Stimulated activated CD4-positive, alpha-beta T cell treated with anti-CD3 and anti-CD28 coated beads, Interleukin-4, amount 100 ng/mL, for 4 hours (primary cell): Measurements from ENCODE around the gene IGF2BP3.

Source experiments
- DNase-seq, 2 experiments: peaks; one replicate each; pipeline ENCODE4 v3.0.0-alpha.2; 2020

The IGF2BP3 gene

DNA sequence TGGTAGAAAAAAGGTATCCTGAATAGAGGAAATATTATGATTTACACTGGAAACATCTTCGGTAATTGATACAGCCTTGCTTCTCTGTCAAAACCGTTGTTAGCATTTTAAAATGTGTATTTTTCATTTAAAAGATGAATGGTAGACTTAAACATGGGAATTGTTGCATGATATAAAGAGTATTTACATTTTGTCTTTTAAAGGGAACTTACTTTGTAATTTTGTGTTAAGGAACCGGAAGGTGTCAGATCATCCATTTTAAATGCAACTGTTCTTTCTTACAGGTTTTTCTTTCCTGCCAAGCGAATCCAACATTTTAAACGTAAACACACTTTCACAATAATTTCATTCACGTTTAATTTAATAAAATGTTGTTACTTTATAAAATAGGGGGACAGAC is 1.8 kb upstream of the IGF2BP3 start:
- no peak for DNase-seq

DNA sequence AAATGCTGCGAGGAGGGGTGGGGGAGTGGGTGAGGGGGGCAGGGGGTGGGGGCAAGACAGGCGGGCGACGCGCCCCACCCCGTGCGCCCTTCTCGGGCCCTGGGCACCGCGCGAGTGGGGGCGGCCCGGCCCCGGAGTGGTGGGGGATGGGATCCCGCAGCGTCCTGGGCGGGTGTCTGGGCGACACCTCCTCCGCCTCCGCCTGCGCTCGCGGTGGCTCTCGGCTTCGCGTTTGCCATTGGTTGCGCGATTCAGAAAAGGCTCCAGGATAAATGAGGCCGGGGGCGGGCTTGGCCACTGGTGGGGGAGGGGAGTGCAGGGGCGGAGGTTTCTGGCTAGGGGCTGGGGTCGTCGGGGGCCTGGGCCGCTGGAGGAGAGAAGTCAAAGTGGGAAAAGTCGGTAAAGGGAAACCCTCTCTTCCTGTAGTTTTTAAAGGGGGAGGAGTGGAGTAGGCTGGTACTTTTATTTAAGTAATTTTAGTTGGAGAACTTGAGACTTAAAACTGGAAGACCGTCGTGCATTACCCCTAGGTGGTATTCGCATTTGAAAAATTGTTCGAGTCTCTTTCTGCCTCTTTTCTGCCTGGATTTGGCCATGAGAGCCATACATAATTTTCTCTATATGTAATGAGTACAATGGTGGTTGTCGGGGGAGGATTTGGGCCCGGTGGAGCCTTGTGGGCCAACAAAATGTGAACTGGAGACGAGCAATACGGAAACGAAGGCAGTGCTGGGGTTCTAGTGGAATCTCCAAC is 992 bp upstream of the IGF2BP3 start:
- peak; percentile 26 to 28 for DNase-seq

- DNase-seq = peak in 1 of 2 experiments; percentile 3
Measured at GRCh38 chr7:23469961-23470250, 385 bp downstream of the IGF2BP3 start.

GRCh38 chr7:23469150-23469960 is 936 bp downstream of the IGF2BP3 start:
- DNase-seq = peak; percentile 18 to 26

DNA sequence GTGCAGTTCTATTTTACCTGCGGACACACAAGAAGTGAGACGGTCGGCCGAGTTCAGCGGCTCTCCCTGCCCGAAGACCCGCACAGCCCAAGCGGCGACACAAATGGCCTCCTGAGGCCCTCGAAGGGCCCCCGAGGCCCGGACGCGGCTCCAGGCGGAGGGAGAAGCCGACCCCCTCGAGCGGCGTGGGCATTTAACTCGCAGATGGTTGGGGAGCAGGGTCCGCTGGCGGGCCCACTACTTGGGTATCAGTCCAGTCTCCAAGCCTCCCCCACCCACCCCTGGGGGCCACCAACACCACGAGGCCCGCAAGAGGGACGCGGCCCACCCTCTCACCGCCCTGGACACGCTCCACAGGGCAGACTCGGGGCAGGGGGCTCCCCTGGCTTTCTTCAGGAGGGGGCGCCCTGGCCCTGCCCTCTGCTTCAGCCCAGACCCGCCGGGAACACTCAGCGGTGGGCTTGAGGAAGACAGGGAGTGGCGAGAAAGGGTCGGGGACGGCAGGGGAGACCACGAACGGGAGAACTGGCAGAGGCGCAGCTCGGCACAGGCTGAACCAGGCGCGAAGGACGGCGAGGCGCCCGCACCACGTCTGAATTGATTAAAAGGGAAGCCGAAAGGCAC is 1.7 kb downstream of the IGF2BP3 start:
- DNase-seq = peak in 1 of 2 experiments; percentile 16

GRCh38 chr7:23467806-23468525 is 2.3 kb downstream of the IGF2BP3 start:
- peak in 1 of 2 experiments; percentile 5 for DNase-seq

DNA sequence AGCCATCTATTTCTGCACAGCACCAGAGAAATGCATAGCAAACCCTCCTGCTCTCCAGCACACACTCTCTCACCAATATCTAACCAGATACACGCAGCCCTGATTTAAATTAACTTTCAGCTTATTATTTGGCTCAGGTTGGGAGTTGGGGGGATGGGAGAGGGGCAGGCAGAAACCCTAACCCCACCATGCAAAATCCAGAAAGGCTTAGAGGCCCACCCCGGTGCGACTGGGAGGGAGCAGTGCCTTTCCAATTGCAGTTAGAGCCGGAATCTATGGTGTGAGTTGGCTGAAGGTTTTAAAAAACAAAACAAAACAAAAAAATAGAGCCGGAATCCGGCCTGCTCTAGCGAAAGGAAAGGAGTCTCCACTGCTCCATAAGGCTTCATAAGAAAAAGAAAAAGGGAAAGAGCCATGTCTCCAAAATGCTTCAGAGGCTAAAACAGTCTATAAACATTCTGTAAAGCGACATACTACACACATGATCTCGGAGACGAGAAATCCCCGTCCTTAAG is 2.9 kb downstream of the IGF2BP3 start:
- no peak for DNase-seq

DNA sequence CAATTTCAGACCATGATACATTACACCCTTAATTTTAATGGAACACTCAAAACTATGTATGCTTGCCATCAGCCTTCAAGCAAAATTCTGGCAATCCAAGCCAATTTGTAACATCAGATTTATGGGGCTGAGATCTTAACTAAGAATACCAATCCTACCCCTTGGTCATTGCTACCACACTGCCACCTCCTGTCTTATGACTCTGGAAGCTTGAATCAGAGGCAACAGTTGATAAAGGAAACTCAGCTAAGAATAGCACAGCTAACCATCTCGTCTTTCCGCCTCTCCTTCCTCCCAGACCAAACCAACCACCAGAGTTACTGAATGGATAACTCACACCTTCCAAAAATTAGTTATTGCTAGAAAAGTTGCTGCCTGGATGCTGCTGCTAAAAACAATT is 7.4 kb downstream of the IGF2BP3 start:
- DNase-seq = no peak

DNA sequence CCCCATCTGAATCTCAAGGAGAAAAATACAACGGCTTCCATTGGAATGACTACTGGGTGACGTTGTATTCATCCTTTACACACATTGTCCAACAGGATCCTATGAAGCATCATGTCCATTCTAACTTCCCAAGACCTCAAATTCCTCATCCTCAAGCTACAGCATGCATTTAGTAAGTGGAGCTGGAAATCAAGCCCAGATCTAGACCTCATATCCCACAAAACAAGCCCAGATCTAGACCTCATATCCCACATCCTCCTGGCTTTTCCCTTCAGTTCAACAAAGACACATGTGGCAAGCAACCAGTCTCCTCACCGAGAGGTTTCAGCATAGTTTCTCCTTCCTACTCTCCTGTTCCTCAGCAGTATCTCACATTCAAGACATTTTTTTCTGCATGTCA is 12.2 kb downstream of the IGF2BP3 start:
- DNase-seq = no peak

DNA sequence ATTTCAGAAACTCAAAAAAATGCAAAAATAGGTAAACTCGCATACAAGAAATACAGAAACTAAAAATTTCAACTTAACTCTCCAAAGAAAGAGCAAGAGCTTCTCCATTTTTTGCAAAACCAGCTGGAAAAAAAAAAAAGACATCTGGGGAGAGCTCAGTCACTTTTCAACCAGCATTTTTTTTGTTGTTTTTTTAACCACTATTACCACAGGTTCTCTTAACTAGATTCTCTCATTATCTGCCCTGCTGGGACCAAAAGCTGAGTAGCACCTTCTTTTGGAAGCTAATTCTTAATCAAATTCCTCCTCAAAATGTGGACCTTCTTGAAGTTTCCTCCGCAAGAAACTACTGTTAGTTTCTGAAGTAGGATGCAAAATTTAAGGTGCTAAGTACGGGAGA is 14.2 kb downstream of the IGF2BP3 start:
- no peak for DNase-seq

DNA sequence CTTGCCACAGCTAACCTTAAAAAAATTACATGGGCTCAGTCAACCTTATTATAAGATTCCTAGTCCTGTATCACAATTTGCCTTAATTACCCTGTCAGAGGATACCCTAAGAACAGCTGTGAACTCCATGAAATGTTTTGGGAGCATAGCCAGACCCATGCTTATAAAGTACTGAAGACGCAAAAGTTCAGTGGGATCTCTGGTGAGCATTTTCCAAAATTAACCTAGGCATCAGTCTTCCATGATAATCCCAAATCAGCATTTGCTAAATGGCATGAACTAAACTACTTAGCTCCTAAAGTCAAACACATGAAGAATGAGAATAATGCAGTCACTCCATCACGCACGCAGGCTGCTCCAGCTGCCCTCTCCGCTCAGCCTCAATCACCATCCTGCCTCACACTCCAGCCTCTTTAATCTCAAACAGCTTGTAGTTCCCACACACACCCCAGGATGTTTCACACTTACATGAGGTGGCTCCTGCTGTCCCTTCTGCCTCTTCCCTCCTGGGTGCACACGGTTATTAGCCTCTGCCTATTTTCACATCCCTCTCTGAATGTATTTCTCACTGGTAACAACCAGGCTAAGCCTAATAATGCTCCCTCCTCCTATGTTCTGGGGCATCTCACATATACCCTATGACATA is 15.3 kb downstream of the IGF2BP3 start:
- no peak for DNase-seq

DNA sequence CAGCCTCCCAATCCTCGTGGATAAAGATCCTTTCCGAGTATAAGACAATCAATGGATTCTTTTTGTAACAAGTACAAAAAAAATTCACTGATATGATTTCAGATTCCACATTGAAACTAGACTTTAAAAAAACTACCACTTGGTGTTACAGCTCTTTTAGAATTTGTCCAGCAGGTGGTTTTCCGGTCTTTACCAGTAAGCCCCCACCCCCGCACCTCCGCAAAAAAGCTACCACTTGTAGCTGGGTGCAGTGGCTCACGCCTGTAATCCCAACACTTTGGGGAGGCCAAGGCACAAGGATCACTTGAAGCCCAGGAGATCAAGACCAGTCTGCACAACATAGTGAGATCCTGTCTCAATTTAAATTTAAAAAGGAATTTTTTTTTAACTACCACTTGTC is 19.8 kb downstream of the IGF2BP3 start:
- no peak for DNase-seq

DNA sequence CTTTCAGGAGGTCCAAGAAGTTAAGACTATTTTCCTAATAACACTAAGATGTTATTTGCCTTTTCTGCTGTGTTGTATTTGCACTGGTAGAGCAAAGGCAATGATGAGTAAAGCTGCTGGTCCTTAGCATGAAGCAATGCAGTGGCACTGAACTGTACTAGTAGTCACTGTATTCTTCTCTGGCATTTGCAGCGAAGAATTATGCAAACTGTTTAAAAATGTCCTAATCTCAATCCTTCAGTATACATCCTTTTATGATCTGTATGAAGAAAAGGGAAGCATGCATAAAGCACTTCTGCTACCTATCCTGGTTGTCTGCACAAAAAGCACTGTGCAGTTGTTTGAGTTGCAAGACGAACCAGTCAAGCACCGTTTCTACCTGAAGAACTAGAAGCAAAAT is 20.4 kb downstream of the IGF2BP3 start:
- no peak for DNase-seq

DNA sequence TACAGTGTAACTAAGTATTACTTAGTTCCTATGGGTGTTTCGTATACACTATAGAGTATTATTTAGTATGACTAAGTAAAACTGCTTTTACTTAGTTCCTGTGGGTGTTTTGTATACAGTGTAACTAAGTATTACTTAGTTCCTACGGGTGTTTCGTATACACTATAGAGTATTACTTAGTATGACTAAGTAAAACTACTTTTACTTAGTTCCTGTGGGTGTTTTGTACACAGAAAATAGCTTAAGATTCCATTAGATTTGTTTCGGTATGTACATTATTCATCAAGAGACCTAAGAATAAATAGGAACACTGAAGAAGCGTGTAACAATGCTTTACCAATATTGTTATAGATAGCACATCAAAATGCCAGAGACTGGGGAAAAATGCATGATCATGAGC is 25.0 kb downstream of the IGF2BP3 start:
- DNase-seq = no peak

- DNase-seq = no peak
Measured at GRCh38 chr7:23443974-23444373, 26.3 kb downstream of the IGF2BP3 start.

DNA sequence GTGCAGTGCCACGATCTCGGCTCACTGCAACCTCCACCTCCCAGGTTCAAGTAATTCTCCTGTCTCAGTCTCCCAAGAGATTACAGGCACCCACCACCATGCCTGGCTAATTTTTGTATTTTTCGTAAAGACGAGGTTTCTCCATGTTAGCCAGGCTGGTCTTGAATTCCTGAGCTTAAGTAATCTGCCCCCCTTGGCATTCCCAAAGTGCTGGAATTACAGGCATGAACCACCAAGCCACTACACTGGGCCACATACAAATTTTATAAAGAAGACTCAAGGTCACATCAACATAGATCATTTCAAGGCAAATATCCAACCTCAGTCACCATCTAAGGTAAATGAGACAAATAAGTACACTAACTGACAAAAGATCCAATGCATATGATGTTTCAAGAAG is 32.1 kb downstream of the IGF2BP3 start:
- DNase-seq = no peak

DNA sequence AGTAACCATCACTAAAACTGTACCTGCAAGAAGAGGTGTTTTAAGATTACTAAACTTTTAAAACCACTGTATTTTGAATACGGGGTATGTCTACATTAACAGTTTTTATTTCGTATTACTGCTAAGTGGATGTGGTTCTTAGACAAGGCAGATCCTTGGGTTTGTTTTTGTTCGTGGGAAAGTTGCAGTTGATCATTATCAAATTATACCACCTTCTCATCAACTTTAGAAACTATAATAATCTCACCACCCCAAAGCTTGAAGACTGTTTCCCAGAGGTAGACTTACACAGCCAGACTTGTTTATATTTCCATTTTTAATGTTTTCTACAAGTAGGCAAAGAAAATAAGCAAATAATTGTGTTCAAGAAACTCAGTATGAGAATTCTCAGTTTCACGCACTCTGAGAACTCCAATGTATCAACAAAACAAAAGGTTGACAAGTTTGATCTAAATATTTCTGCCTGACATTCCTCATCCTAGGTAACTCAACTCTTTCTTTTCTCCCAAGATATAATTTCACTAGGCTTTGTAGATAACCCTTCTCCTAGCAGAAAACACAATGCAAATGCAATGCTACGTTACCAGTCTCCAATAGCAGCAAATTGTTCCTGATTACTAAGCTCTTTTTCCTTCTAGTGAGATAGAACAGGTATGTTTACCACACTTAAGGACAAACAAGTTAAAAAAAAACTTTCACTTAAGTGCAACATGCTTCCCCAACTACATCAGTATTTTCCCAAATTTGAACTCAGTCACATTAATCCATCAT is 36.0 kb downstream of the IGF2BP3 start:
- DNase-seq = no peak

DNA sequence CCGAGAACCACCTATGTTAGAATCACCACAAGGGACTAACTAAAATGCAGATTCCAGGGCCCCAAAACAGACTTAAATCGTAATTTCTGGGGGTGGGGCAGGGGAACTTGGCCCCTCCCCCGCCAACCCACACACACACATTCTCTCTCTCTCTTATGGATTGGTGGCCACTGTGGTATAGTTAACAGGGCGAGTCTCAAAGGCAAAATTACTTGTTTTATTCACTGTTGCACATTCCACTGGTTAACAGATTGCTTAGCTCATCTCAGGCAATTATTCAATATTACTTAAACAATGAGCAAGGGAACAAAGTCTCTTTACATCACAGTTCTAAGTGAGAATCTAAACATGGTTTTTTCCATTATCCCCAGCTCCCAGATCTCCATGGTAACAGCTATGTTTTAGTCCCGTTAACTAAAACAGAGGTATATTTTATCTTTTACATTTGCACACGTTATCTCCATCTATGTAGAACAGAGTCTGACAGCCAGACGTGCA is 38.5 kb downstream of the IGF2BP3 start:
- no peak for DNase-seq

DNA sequence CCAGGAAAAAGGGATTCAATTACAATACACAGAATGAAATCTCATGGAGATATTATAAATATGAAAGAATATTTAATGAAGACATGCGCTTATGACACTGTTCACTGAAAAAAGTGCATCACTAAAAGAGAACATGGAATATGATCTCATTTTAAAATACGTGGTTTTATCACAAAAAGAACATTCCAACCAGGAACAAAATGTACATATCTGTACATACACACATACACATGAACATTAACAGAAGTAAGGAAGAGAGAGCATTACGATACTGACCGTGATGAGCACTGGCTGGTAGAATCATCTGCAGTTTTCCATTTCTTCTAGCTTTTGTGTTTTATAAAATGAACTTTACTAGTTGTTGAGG is 39.4 kb downstream of the IGF2BP3 start:
- DNase-seq = no peak

DNA sequence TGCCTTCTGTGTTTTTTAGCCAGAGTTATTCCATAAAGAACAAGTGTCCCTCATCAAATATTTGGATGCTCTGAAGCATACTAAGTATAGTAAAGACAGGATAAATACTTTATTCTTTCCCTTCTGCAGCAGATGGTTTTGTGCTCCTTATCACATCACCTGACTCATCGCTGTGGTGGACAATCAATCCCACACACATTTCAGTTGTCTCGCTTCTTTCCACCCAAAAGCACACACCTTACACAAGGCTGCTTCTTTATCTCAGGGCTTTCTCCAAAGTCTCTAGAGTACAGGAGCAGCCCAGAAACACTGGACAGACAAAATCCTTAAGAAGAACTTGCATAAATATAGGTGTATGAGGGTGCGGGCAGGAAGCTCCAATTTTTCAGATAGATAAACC is 43.4 kb downstream of the IGF2BP3 start:
- DNase-seq = no peak

DNA sequence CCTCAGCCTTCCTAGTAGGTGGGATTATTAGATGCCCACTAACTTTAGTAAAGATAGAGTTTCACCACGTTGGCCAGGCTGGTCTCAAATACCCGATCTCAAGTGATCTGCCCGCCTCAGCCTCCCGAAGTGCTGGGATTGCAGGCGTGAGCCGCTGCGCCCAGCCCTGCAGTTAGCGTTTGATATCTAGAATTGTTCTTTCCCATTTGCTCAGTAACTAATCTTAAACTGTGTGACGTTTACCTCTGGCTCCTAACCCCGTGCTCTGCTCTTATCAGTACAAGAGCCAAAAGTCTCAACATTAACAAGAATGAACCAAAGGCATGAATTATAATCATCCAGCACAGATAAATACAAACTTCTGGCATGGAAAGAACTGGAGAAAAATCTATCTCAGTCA is 47.4 kb downstream of the IGF2BP3 start:
- no peak for DNase-seq

GRCh38 chr7:23422384-23422783 is 47.9 kb downstream of the IGF2BP3 start:
- no peak for DNase-seq
